Ishikawa (cell line): ENCODE data around the gene EIF4B.

Source experiments
- CEBPB ChIP-seq: IDR thresholded peaks from 2 replicates; pipeline ENCODE4 v1.6.1; 2012
- CREB1 ChIP-seq: IDR thresholded peaks from 2 replicates; pipeline ENCODE4 v1.6.1; 2012; ENCODE audit warnings: low read depth
- EGR1 ChIP-seq: IDR thresholded peaks from 2 replicates; pipeline ENCODE4 v1.6.1; 2012
- EP300 ChIP-seq: IDR thresholded peaks from 2 replicates; pipeline ENCODE4 v1.6.1; 2012; ENCODE audit warnings: borderline replicate concordance
- FOXM1 ChIP-seq: IDR thresholded peaks from 2 replicates; pipeline ENCODE4 v1.6.1; 2012; ENCODE audit warnings: low read depth, borderline replicate concordance
- MAX ChIP-seq: IDR thresholded peaks from 2 replicates; pipeline ENCODE4 v1.6.1; 2012
- NFIC ChIP-seq: IDR thresholded peaks from 2 replicates; pipeline ENCODE4 v1.6.1; 2012
- RAD21 ChIP-seq: IDR thresholded peaks from 2 replicates; pipeline ENCODE4 v1.6.1; 2012; ENCODE audit warnings: low read depth
- REST ChIP-seq: IDR thresholded peaks from 2 replicates; pipeline ENCODE4 v1.6.1; 2012; ENCODE audit warnings: low read depth, mild to moderate bottlenecking
- TAF1 ChIP-seq: IDR thresholded peaks from 2 replicates; pipeline ENCODE4 v1.6.1; 2012; ENCODE audit warnings: low read depth, mild to moderate bottlenecking
- TCF12 ChIP-seq: IDR thresholded peaks from 2 replicates; pipeline ENCODE4 v1.6.1; 2012; ENCODE audit warnings: low read depth
- TEAD4 ChIP-seq: IDR thresholded peaks from 2 replicates; pipeline ENCODE4 v1.6.1; 2012
- USF1 ChIP-seq: IDR thresholded peaks from 2 replicates; pipeline ENCODE4 v1.6.1; 2012
- YY1 ChIP-seq: IDR thresholded peaks from 2 replicates; pipeline ENCODE4 v1.6.1; 2012; ENCODE audit warnings: low read depth
- ZBTB7A ChIP-seq: IDR thresholded peaks from 2 replicates; pipeline ENCODE4 v1.6.1; 2012; ENCODE audit warnings: low read depth

Gene EIF4B

GRCh38 chr12:53067074-53067992, 61.1 kb downstream of the EIF4B start:
- TF ChIP-seq YY1 (no peak), NFIC (no peak)

GRCh38 chr12:53067993-53068770, 61.9 kb downstream of the EIF4B start:
- TF ChIP-seq TAF1: no peak
- TF ChIP-seq EGR1: no peak
- no peak for TF ChIP-seq FOXM1
- no peak for TF ChIP-seq ZBTB7A
- no peak for TF ChIP-seq RAD21
- no peak for TF ChIP-seq USF1
- no peak for TF ChIP-seq TEAD4
- no peak for TF ChIP-seq REST
- no peak for TF ChIP-seq YY1
- TF ChIP-seq CREB1: no peak
- TF ChIP-seq EP300: no peak
- no peak for TF ChIP-seq NFIC
- no peak for TF ChIP-seq MAX
- TF ChIP-seq CEBPB: no peak
- no peak for TF ChIP-seq TCF12

GRCh38 chr12:53068811-53069585, 62.7 kb downstream of the EIF4B start:
- TF ChIP-seq REST (no peak), NFIC (no peak), TCF12 (no peak), YY1 (no peak), FOXM1 (no peak), ZBTB7A (no peak)

GRCh38 chr12:53069621-53070410, 63.6 kb downstream of the EIF4B start:
- no peak for TF ChIP-seq TCF12

- TF ChIP-seq REST (no peak), USF1 (no peak), RAD21 (no peak), ZBTB7A (no peak), FOXM1 (no peak), EP300 (no peak), CEBPB (no peak), TCF12 (no peak), TAF1 (no peak), EGR1 (no peak), YY1 (no peak), MAX (no peak)
Observed at GRCh38 chr12:53070877-53071492, 64.7 kb downstream of the EIF4B start.
